GM12878 (cell line): Measurements from ENCODE around the gene GRIK5.

ENCODE experiments used
- CTCF ChIP-seq, 3 experiments: IDR thresholded peaks in 2 of 3; conservative IDR thresholded peaks in 1 of 3; 2 replicates each; pipeline ENCODE4 v1.5.1; 2011; ENCODE audit warnings: low read depth in 3 of 3, low read length in 3 of 3, mild to moderate bottlenecking in 3 of 3, control low read depth in 2 of 3, moderate library complexity in 2 of 3, inconsistent platforms in 1 of 3, mixed read lengths in 1 of 3; ENCODE audit not compliant: control insufficient read depth in 2 of 3, insufficient read depth in 1 of 3; ENCODE audit errors: extremely low read depth in 1 of 3
- NFIC ChIP-seq: IDR thresholded peaks from 2 replicates; pipeline ENCODE4 v1.6.1; 2012; ENCODE audit warnings: low read depth, mild to moderate bottlenecking, inconsistent platforms, low read length, moderate library complexity
- REST ChIP-seq: IDR thresholded peaks from 2 replicates; pipeline ENCODE4 v1.6.1; 2012; ENCODE audit warnings: mild to moderate bottlenecking, low read depth, low read length

GRCh38 chr19:42114412-42114811 lies 44.4 kb upstream of the GRIK5 start:
- no peak for TF ChIP-seq CTCF (IDR thresholded peaks at IDR 0.05 in 2 of 3, conservative IDR thresholded peaks at IDR 0.05 in 1 of 3; ENCODE audit: control insufficient read depth in 2 of 3, extremely low read depth in 1 of 3, insufficient read depth in 1 of 3, low read depth in 3 of 3, low read length in 3 of 3)
- TF ChIP-seq REST: no peak
- no peak for TF ChIP-seq NFIC
